Sigmoid colon (tissue), 7 donors: Measurements from ENCODE around the gene MITF. TPM values are rescaled to one million over a fixed set of nuclear protein-coding genes. Genes with fewer than 3 reads are reported as not detected.

ENCODE experiments used
- DNase-seq: peaks from one replicate; pipeline ENCODE4 v3.0.0-alpha.2; 2019
- H3K27ac ChIP-seq, 4 donors: fragments of 200-600 bp; sonication (generic); one replicate each; pipeline ENCODE4 v1.5.1; 2016 to 2019; ENCODE audit warnings: mild to moderate bottlenecking in 1 of 4
- H3K27me3 ChIP-seq, 3 donors: fragments of 200-600 bp; sonication (generic); one replicate each; pipeline ENCODE4 v1.5.1; 2019; ENCODE audit warnings: mild to moderate bottlenecking in 1 of 3
- H3K36me3 ChIP-seq, 4 donors: fragments of 200-600 bp; sonication (generic); one replicate each; pipeline ENCODE4 v1.5.1; 2016 to 2019
- H3K4me1 ChIP-seq, 4 donors: fragments of 200-600 bp; sonication (generic); one replicate each; pipeline ENCODE4 v1.5.1; 2017 to 2019
- H3K4me3 ChIP-seq, 4 donors: fragments of 200-600 bp; sonication (generic); one replicate each; pipeline ENCODE4 v1.5.1; 2017 to 2019; ENCODE audit warnings: mild to moderate bottlenecking in 2 of 4, moderate library complexity in 1 of 4
- H3K9me3 ChIP-seq, 4 donors: fragments of 200-600 bp in 3 of 4; sonication (generic) in 3 of 4; one replicate each; pipeline versions ENCODE4 v1.5.1 to v1.6.1; 2013 to 2019
- EP300 ChIP-seq, 4 donors: sonication (generic); formaldehyde crosslinking; IDR thresholded peaks; one replicate each; pipeline ENCODE4 v1.6.1; 2017; ENCODE audit warnings: antibody characterized with exemption in 4 of 4
- POLR2A ChIP-seq, 2 donors: fragments of 450-650 bp; IDR thresholded peaks; one replicate each; pipeline ENCODE4 v1.6.1; 2016; ENCODE audit warnings: antibody characterized with exemption in 2 of 2, mild to moderate bottlenecking in 2 of 2, moderate library complexity in 2 of 2
- POLR2AphosphoS5 ChIP-seq, 4 donors: sonication (generic); formaldehyde crosslinking; IDR thresholded peaks; one replicate each; pipeline ENCODE4 v1.6.1; 2017; ENCODE audit warnings: antibody characterized with exemption in 4 of 4
- WGBS, 2 donors: extraction: QIAGEN DNeasy Blood & Tissue Kit; methylation state at CpG; one replicate each; pipeline ENCODE4 v1.1.7; 2013; 5-methylcytosine and 5-hydroxymethylcytosine counted together
- intact Hi-C: fragments of 100-400 bp; cut with DNase I; formaldehyde crosslinking; loops from one replicate; pipeline ENCODE4 v1.15.1; 2023
- polyA plus RNA-seq, 3 donors: library from polyadenylated mRNA; stranded (reverse); fragments of 200-250 nt; gene quantifications; one replicate each; pipeline ENCODE4 v1.2.3, GENCODE V29; 2013
- total RNA-seq, 4 donors: library from RNA; depleted of rRNA; stranded (reverse); fragments of >200 nt; gene quantifications; one replicate each; pipeline ENCODE4 v1.1.0, GENCODE V29; 2016
- TF ChIP-seq, protein P1 (sequence below), 4 experiments: fragments of 450-650 bp in 3 of 4; fragments of 200-600 bp in 1 of 4; IDR thresholded peaks; one replicate each; pipeline ENCODE4 v1.5.1; 2016 to 2019; ENCODE audit warnings: antibody characterized with exemption in 4 of 4, mild to moderate bottlenecking in 3 of 4, moderate library complexity in 2 of 4
- donor health status: healthy with polysubstance abuse.
- donor health status: Bipolar disorder and iron deficiency.
- donor health status: healthy.

Gene MITF
- total and polyA plus RNA-seq, 7 donors: 2.1 to 73.2 (median 65.4) TPM

DNA sequence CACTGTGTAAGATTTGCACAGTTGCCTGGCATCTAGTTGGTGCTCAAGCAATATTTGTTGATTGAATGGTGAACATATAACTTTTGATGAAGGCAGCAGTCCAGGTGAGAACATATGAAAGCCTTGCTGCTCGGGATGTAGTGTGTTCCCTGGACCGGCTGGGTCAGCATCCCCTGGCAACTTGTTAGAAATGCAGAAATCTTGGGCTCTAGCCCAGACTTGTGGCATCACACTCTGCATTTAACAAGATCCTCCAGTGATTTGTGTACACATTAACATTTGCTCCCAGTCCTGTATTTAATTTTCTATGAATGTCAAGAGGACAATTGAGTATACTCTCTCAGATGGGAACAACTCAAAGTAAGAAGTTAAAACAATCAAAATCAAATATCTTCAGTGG, 191.3 kb downstream of the MITF start:
- intact Hi-C loops: no loop called here
- no peak overlapping the region for H3K4me3 ChIP-seq
- TF ChIP-seq POLR2AphosphoS5 (IDR thresholded peaks at IDR 0.05) (peak in 1 of 4 donors; percentile 10), EP300 (IDR thresholded peaks at IDR 0.05) (no peak), POLR2A (IDR thresholded peaks at IDR 0.05) (no peak)
- TF ChIP-seq, protein P1, sequence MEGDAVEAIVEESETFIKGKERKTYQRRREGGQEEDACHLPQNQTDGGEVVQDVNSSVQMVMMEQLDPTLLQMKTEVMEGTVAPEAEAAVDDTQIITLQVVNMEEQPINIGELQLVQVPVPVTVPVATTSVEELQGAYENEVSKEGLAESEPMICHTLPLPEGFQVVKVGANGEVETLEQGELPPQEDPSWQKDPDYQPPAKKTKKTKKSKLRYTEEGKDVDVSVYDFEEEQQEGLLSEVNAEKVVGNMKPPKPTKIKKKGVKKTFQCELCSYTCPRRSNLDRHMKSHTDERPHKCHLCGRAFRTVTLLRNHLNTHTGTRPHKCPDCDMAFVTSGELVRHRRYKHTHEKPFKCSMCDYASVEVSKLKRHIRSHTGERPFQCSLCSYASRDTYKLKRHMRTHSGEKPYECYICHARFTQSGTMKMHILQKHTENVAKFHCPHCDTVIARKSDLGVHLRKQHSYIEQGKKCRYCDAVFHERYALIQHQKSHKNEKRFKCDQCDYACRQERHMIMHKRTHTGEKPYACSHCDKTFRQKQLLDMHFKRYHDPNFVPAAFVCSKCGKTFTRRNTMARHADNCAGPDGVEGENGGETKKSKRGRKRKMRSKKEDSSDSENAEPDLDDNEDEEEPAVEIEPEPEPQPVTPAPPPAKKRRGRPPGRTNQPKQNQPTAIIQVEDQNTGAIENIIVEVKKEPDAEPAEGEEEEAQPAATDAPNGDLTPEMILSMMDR (IDR thresholded peaks at IDR 0.05): no peak
- H3K9me3 ChIP-seq: no peaks in the 10 kb centered on the region
- no peaks in the 10 kb centered on the region for H3K27me3 ChIP-seq
- H3K4me1 ChIP-seq: peaks cover 0 to 20% (median 11%) of the 10 kb centered on the region in 4 donors
- DNase-seq: no peak
- H3K27ac ChIP-seq: peak overlapping the region in 1 of 4 donors; percentile 24
- 73 to 84% methylated on average over 2 of the region's 2 CpGs for WGBS, 2 donors
- no peaks in the 10 kb centered on the region for H3K36me3 ChIP-seq

DNA sequence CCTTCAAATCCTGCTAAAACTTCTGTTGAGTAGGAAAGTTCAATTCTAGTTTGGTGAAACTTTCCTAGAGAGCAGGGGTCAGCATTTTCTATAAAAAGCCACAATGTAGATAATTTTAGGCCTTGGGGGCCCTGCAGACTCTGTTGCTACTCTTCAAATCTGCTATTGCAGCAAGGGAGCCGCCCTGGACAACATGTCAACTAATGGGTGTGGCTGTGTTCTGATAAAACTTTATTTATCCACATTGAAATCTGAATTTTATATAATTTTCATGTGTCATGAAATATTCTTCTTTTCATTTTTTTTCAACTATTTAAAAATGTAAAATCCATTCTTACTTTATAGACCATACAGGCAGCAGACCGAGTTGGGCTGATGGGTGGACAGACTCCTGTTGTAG, 192.8 kb downstream of the MITF start:
- WGBS, 2 donors: 87 to 95% methylated on average over 2 of the region's 2 CpGs
- Histone ChIP-seq H3K9me3 (no peaks in the 10 kb centered on the region), H3K27me3 (no peaks in the 10 kb centered on the region), H3K4me3 (no peak overlapping the region), H3K36me3 (no peaks in the 10 kb centered on the region), H3K27ac (no peak overlapping the region), H3K4me1 (peaks cover 0 to 16% (median 11%) of the 10 kb centered on the region in 4 donors)
- intact Hi-C loops: no loop called here
- DNase-seq: no peak
- TF ChIP-seq, protein P1 (IDR thresholded peaks at IDR 0.05): no peak
- no peak for TF ChIP-seq POLR2AphosphoS5 (IDR thresholded peaks at IDR 0.05)
- no peak for TF ChIP-seq EP300 (IDR thresholded peaks at IDR 0.05)
- no peak for TF ChIP-seq POLR2A (IDR thresholded peaks at IDR 0.05)

DNA sequence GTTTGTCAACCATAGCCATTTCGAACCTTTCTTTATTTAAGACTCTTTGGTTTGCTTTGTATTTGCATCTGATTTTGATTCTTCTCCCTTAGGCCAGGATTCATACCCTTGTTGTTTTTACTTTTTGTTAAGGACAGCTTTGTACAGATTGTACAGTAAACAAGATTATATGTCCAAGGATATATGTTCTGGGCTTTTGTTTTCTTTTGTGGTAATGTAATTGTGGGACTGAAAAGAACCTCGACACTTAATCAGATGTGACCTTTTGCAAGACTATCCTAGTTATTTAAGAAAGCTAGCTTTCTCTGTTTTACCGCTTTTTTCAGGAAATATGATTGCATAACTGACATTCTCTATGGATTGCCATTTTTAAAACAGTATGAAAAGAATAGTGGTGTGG, 193.2 kb downstream of the MITF start:
- no peaks in the 10 kb centered on the region for H3K36me3 ChIP-seq
- peaks cover 0 to 16% (median 11%) of the 10 kb centered on the region in 4 donors for H3K4me1 ChIP-seq
- intact Hi-C loops: no loop called here
- 79 to 83% methylated on average over 3 of the region's 3 CpGs for WGBS, 2 donors
- no peaks in the 10 kb centered on the region for H3K9me3 ChIP-seq
- DNase-seq: no peak
- H3K27me3 ChIP-seq: no peaks in the 10 kb centered on the region
- TF ChIP-seq POLR2AphosphoS5 (IDR thresholded peaks at IDR 0.05) (no peak), EP300 (IDR thresholded peaks at IDR 0.05) (no peak)
- TF ChIP-seq, protein P1 (IDR thresholded peaks at IDR 0.05): no peak
- H3K4me3 ChIP-seq: no peak overlapping the region
- H3K27ac ChIP-seq: no peak overlapping the region

DNA sequence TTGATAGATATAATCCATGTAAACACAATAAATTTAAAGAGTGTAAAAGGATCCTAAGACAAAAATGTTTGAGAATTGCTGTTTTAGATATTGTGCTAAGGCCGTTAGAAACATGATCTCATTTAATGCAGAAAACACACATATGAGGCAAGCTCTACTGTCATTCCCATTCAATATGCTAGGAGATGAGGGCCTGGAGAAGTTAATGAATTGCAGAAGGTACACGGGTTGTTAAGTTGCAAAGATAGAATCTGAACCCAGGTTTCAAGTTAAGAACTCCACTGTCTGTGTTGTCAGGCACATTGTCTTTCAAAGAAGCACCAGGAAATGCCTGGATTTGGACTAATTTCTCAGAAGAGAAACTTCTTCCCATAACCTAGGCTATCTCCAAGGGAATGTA, 195.1 kb downstream of the MITF start:
- DNase-seq: no peak
- H3K27me3 ChIP-seq: no peaks in the 10 kb centered on the region
- H3K27ac ChIP-seq: no peak overlapping the region
- TF ChIP-seq POLR2AphosphoS5 (IDR thresholded peaks at IDR 0.05): no peak
- TF ChIP-seq POLR2A (IDR thresholded peaks at IDR 0.05): no peak
- TF ChIP-seq, protein P1 (IDR thresholded peaks at IDR 0.05): no peak
- TF ChIP-seq EP300 (IDR thresholded peaks at IDR 0.05): no peak
- H3K9me3 ChIP-seq: no peaks in the 10 kb centered on the region
- intact Hi-C loops: no loop called here
- WGBS, 2 donors: 49 to 75% methylated on average over 2 of the region's 2 CpGs
- peaks cover 0 to 16% (median 6%) of the 10 kb centered on the region in 4 donors for H3K36me3 ChIP-seq
- H3K4me1 ChIP-seq: peaks cover 0 to 16% (median 11%) of the 10 kb centered on the region in 4 donors
- H3K4me3 ChIP-seq: no peak overlapping the region

DNA sequence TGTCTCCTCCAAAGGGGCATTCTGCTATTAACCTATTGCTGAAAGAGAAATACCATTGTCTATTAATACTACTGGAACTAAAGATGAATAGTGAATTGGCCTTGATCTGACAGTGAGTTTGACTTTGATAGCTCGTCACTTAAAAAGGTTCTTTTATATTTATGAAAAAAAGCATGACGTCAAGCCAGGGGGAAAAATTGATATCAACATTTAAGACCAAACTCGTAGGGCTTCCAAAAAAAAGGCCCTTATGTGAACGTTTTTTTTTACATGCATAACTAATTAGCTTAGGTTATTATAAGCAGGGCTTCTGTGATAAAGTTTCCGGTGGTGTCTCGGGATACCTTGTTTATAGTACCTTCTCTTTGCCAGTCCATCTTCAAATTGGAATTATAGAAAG, 197.0 kb downstream of the MITF start:
- H3K27me3 ChIP-seq: no peaks in the 10 kb centered on the region
- no peaks in the 10 kb centered on the region for H3K9me3 ChIP-seq
- H3K4me1 ChIP-seq: peaks cover 0 to 3% (median 0%) of the 10 kb centered on the region in 4 donors
- no peak overlapping the region for H3K4me3 ChIP-seq
- intact Hi-C loops: no loop called here
- no peak for DNase-seq
- 79 to 82% methylated on average over 6 of the region's 6 CpGs for WGBS, 2 donors
- peaks cover 0 to 32% (median 6%) of the 10 kb centered on the region in 4 donors for H3K36me3 ChIP-seq
- TF ChIP-seq EP300 (IDR thresholded peaks at IDR 0.05) (no peak), POLR2AphosphoS5 (IDR thresholded peaks at IDR 0.05) (no peak), POLR2A (IDR thresholded peaks at IDR 0.05) (no peak)
- TF ChIP-seq, protein P1 (IDR thresholded peaks at IDR 0.05): no peak
- H3K27ac ChIP-seq: no peak overlapping the region
